HepG2 (cell line): Measurements from ENCODE around the gene PLVAP. TPM values are rescaled to one million over a fixed set of nuclear protein-coding genes. Genes with fewer than 3 reads are reported as not detected.
A peak's percentile ranks its signal among the peaks of the same experiment; 100 is the strongest.

ENCODE experiments used
- ATM ChIP-seq: fragments of 450-650 bp; IDR thresholded peaks from 2 replicates; pipeline ENCODE4 v1.7.1; 2017; ENCODE audit warnings: mild to moderate bottlenecking, borderline replicate concordance
- BATF2 ChIP-seq: sonication (generic); formaldehyde crosslinking; IDR thresholded peaks from 2 replicates; pipeline ENCODE4 v1.8.0; 2022; ENCODE audit warnings: mild to moderate bottlenecking, missing genetic modification reagents, moderate library complexity
- BRCA1 ChIP-seq: sonication (generic); formaldehyde crosslinking; IDR thresholded peaks from 2 replicates; pipeline ENCODE4 v1.4.0; 2020; ENCODE audit warnings: missing genetic modification reagents
- CTCF ChIP-seq: sonication (generic); formaldehyde crosslinking; IDR thresholded peaks from 2 replicates; pipeline ENCODE4 v1.5.0; 2020; ENCODE audit warnings: mild to moderate bottlenecking, missing genetic modification reagents, moderate library complexity
- ETS1 ChIP-seq: sonication (generic); formaldehyde crosslinking; IDR thresholded peaks from 2 replicates; pipeline ENCODE4 v1.4.0; 2020; ENCODE audit warnings: missing genetic modification reagents
- ETV6 ChIP-seq: sonication (generic); formaldehyde crosslinking; conservative IDR thresholded peaks from 2 replicates; pipeline ENCODE4 v1.4.0; 2020; ENCODE audit warnings: missing genetic modification reagents
- FUBP1 ChIP-seq: sonication (generic); formaldehyde crosslinking; IDR thresholded peaks from 2 replicates; pipeline ENCODE4 v1.5.1; 2020; ENCODE audit warnings: missing genetic modification reagents, mild to moderate bottlenecking, borderline replicate concordance
- GATAD2A ChIP-seq: IDR thresholded peaks from 2 replicates; pipeline ENCODE4 v1.6.1; 2016
- KDM2A ChIP-seq: sonication (generic); formaldehyde crosslinking; IDR thresholded peaks from 2 replicates; pipeline ENCODE4 v1.4.0; 2020; ENCODE audit warnings: low read depth, missing genetic modification reagents, borderline replicate concordance
- MEF2D ChIP-seq: sonication (generic); formaldehyde crosslinking; IDR thresholded peaks from 2 replicates; pipeline ENCODE4 v1.5.1; 2020; ENCODE audit warnings: mild to moderate bottlenecking, missing genetic modification reagents
- MLLT10 ChIP-seq: sonication (generic); formaldehyde crosslinking; IDR thresholded peaks from 2 replicates; pipeline ENCODE4 v1.4.0; 2020; ENCODE audit warnings: missing genetic modification reagents
- RAD21 ChIP-seq: fragments of 450-650 bp; formaldehyde crosslinking; IDR thresholded peaks from 2 replicates; pipeline ENCODE4 v1.5.0; 2020; ENCODE audit warnings: mild to moderate bottlenecking
- SOX13 ChIP-seq, 3 experiments: fragments of 450-650 bp in 1 of 3; sonication (generic) in 1 of 3; formaldehyde crosslinking in 1 of 3; IDR thresholded peaks in 2 of 3; conservative IDR thresholded peaks in 1 of 3; 2 replicates each; pipeline versions ENCODE4 v1.5.0 to v1.6.1; 2016 to 2020; ENCODE audit warnings: antibody characterized with exemption in 1 of 3, mild to moderate bottlenecking in 1 of 3, missing compliant biosample characterization in 1 of 3, missing genetic modification reagents in 1 of 3, moderate library complexity in 1 of 3
- ZBTB20 ChIP-seq: sonication (generic); formaldehyde crosslinking; IDR thresholded peaks from 2 replicates; pipeline ENCODE4 v1.8.1; 2023; ENCODE audit warnings: missing genetic modification reagents, low read depth, mild to moderate bottlenecking, borderline replicate concordance
- ZBTB4 ChIP-seq: sonication (generic); formaldehyde crosslinking; IDR thresholded peaks from 2 replicates; pipeline ENCODE4 v1.4.0; 2020; ENCODE audit warnings: missing genetic modification reagents, mild to moderate bottlenecking, borderline replicate concordance
- ZBTB7B ChIP-seq: sonication (generic); formaldehyde crosslinking; IDR thresholded peaks from 2 replicates; pipeline ENCODE4 v1.4.0; 2020; ENCODE audit warnings: missing genetic modification reagents
- ZFP41 ChIP-seq: sonication (generic); formaldehyde crosslinking; IDR thresholded peaks from 2 replicates; pipeline ENCODE4 v1.4.0; 2020; ENCODE audit warnings: mild to moderate bottlenecking, missing genetic modification reagents, borderline replicate concordance
- ZNF501 ChIP-seq: sonication (generic); formaldehyde crosslinking; IDR thresholded peaks from 2 replicates; pipeline ENCODE4 v1.5.1; 2020; ENCODE audit warnings: mild to moderate bottlenecking, moderate library complexity, missing genetic modification reagents
- ZNF747 ChIP-seq: sonication (generic); formaldehyde crosslinking; IDR thresholded peaks from 2 replicates; pipeline ENCODE4 v1.8.1; 2023; ENCODE audit warnings: missing genetic modification reagents, mild to moderate bottlenecking, borderline replicate concordance
- ZNF766 ChIP-seq: sonication (generic); formaldehyde crosslinking; IDR thresholded peaks from 2 replicates; pipeline ENCODE4 v1.5.0; 2020; ENCODE audit warnings: missing genetic modification reagents, borderline replicate concordance
- ZNF776 ChIP-seq: sonication (generic); formaldehyde crosslinking; IDR thresholded peaks from 2 replicates; pipeline ENCODE4 v1.4.0; 2020; ENCODE audit warnings: mild to moderate bottlenecking, missing genetic modification reagents
- polyA plus RNA-seq, 8 experiments: library from polyadenylated mRNA; depleted of rRNA in 3 of 8; stranded (reverse) in 7 of 8; unstranded in 1 of 8; fragments of >200 nt; fragmentation: Illumina TruSeq in 4 of 8; extraction: Trizol in 4 of 8; gene quantifications; 2 replicates each; pipeline versions ENCODE4 v1.2.1 to v1.2.3, GENCODE V29; 2011 to 2016; ENCODE audit warnings: low read depth in 4 of 8, missing spikeins in 1 of 8, mixed read lengths in 1 of 8; ENCODE audit not compliant: insufficient read depth in 1 of 8
- total RNA-seq, 5 experiments: library from RNA; depleted of rRNA; stranded (reverse); fragments of >200 nt; fragmentation: Illumina TruSeq; extraction: Trizol; gene quantifications; 2 replicates each; pipeline ENCODE4 v1.2.3, GENCODE V29; 2016; ENCODE audit warnings: low read depth in 1 of 5

PLVAP gene
- total and polyA plus RNA-seq, 2 of the 13 experiments (the other 11 are each of a cell fraction or from before 2014, with no cell fraction given): 0.26 TPM; not detected in 1

DNA sequence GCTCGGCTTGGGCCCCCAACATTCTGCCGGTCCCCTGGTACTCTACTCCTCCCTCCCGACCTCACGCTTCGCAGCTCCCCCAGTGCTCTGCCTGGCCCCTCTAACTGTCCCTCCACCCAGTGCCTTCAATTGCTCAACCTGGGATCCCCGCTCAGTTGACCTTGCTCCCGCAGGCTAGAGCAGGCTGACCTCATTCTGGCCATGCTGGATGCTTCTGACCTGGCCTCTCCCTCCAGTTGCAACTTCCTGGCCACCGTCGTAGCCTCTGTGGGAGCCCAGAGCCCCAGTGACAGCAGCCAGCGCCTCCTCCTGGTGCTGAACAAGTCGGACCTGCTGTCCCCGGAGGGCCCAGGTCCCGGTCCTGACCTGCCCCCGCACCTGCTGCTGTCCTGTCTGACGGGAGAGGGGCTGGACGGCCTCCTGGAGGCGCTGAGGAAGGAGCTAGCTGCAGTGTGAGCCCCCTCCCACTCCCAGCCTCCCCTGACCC lies 36.2 kb downstream of the PLVAP start (continued):
- TF ChIP-seq ATM: no peak
- no peak for TF ChIP-seq ETV6
- TF ChIP-seq GATAD2A (CRISPR knock-in tag): peak; percentile 74
- TF ChIP-seq ZNF501: no peak
- TF ChIP-seq ZBTB7B: peak; percentile 77
- TF ChIP-seq ZBTB4 (CRISPR knock-in tag): 0 out of 2 replicates have a peak, but pooled peaks have one; percentile 18
- TF ChIP-seq ZBTB20 (CRISPR knock-in tag): peak; percentile 64; the same call in 1 of the 2 replicates
- TF ChIP-seq MLLT10 (CRISPR knock-in tag): no peak
- TF ChIP-seq MEF2D: 0 out of 2 replicates have a peak, but pooled peaks have one; percentile 41
- no peak for TF ChIP-seq ZNF776
- TF ChIP-seq BRCA1 (CRISPR knock-in tag): 0 out of 2 replicates have a peak, but pooled peaks have one; percentile 31
- peak; percentile 55; the same call in 1 of the 2 replicates for TF ChIP-seq BATF2
- TF ChIP-seq ZFP41 (CRISPR knock-in tag): no peak
- peak; percentile 63 for TF ChIP-seq CTCF (CRISPR knock-in tag)
- no peak for TF ChIP-seq RAD21 (CRISPR knock-in tag)
- TF ChIP-seq SOX13 (IDR thresholded peaks at IDR 0.05): no peak
- peak in 1 of 2 experiments; percentile 22; a peak in 1 of 4 replicates for TF ChIP-seq SOX13 (CRISPR knock-in tag; conservative IDR thresholded peaks at IDR 0.05 in 1 of 2, IDR thresholded peaks at IDR 0.05 in 1 of 2)
- 0 out of 2 replicates have a peak, but pooled peaks have one; percentile 22 for TF ChIP-seq ZNF747 (CRISPR knock-in tag)
- no peak for TF ChIP-seq FUBP1 (CRISPR knock-in tag)
- no peak for TF ChIP-seq ETS1 (CRISPR knock-in tag)
- TF ChIP-seq ZNF766 (CRISPR knock-in tag): no peak
- TF ChIP-seq KDM2A (CRISPR knock-in tag): peak; percentile 37; the same call in 1 of the 2 replicates
